IPS-18c (cell line): ENCODE measurements around the gene PRAMEF20.
"Not testable (repeated sequence)": the region's sequence is repeated elsewhere in the genome, so short reads cannot be mapped to it uniquely, and the experiment has no call there.

Experiments
- H3K4me3 ChIP-seq: 2 replicates; pipeline ENCODE4 v1.7.0; 2013; ENCODE audit warnings: low read depth, mild to moderate bottlenecking, low read length, moderate library complexity; ENCODE audit not compliant: insufficient read depth
- H3K9me3 ChIP-seq: one replicate; pipeline ENCODE4 v1.6.1; 2013; ENCODE audit warnings: mild to moderate bottlenecking, low read length, moderate library complexity; ENCODE audit not compliant: control insufficient read depth, insufficient read depth

Gene PRAMEF20

GRCh38 chr1:13410150-13410549 lies at the start of gene PRAMEF20:
Gene PRAMEF20 (plus strand): TSS chr1:13410450. CDS start chr1:13416355, 5,905 bp downstream.
- H3K4me3 ChIP-seq, H3K9me3 ChIP-seq: not testable (repeated sequence)

GRCh38 chr1:13362364-13362763 lies 47.9 kb upstream of the PRAMEF20 start:
- H3K9me3 ChIP-seq, H3K4me3 ChIP-seq: not testable (repeated sequence)

- H3K4me3 ChIP-seq, H3K9me3 ChIP-seq: not testable (repeated sequence)
Observed at GRCh38 chr1:13364928-13365327, 45.3 kb upstream of the PRAMEF20 start.

GRCh38 chr1:13366536-13366935 lies 43.7 kb upstream of the PRAMEF20 start:
- H3K9me3 ChIP-seq: not testable (repeated sequence)

GRCh38 chr1:13368544-13368943 lies 41.7 kb upstream of the PRAMEF20 start:
- not testable (repeated sequence) for H3K9me3 ChIP-seq, H3K4me3 ChIP-seq

More at GRCh38 chr1:13366536-13366935, 43.7 kb upstream of the PRAMEF20 start:
- H3K4me3 ChIP-seq: not testable (repeated sequence)

- H3K9me3 ChIP-seq, H3K4me3 ChIP-seq: not testable (repeated sequence)
Observed at GRCh38 chr1:13378983-13379382, 31.3 kb upstream of the PRAMEF20 start.

- H3K9me3 ChIP-seq: not testable (repeated sequence)
Observed at GRCh38 chr1:13380380-13380779, 29.9 kb upstream of the PRAMEF20 start.

GRCh38 chr1:13389332-13389731 lies 20.9 kb upstream of the PRAMEF20 start, which contains the start of gene PRAMEF17:
Gene PRAMEF17 (plus strand): TSS chr1:13389632. CDS start chr1:13389658, 26 bp downstream.
- H3K9me3 ChIP-seq, H3K4me3 ChIP-seq: not testable (repeated sequence)

More at GRCh38 chr1:13380380-13380779, 29.9 kb upstream of the PRAMEF20 start:
- not testable (repeated sequence) for H3K4me3 ChIP-seq

- not testable (repeated sequence) for H3K4me3 ChIP-seq, H3K9me3 ChIP-seq
Observed at GRCh38 chr1:13393004-13393403, 17.2 kb upstream of the PRAMEF20 start.

GRCh38 chr1:13394761-13395160 lies 15.5 kb upstream of the PRAMEF20 start:
- H3K9me3 ChIP-seq, H3K4me3 ChIP-seq: not testable (repeated sequence)

GRCh38 chr1:13395311-13395710 lies 14.9 kb upstream of the PRAMEF20 start:
- not testable (repeated sequence) for H3K9me3 ChIP-seq, H3K4me3 ChIP-seq

- Histone ChIP-seq H3K4me3 (no peak overlapping the region), H3K9me3 (peaks cover 3% of the 10 kb centered on the region)
Observed at GRCh38 chr1:13407811-13408210, 2.4 kb upstream of the PRAMEF20 start.

GRCh38 chr1:13430495-13430894 lies 20.2 kb downstream of the PRAMEF20 start:
- no peak overlapping the region for H3K4me3 ChIP-seq
- peaks cover 8% of the 10 kb centered on the region for H3K9me3 ChIP-seq

- H3K4me3 ChIP-seq: no peak overlapping the region
Observed at GRCh38 chr1:13432251-13432650, 22.0 kb downstream of the PRAMEF20 start.

GRCh38 chr1:13433694-13434358 lies 23.6 kb downstream of the PRAMEF20 start:
- not testable (repeated sequence) for H3K4me3 ChIP-seq, H3K9me3 ChIP-seq

More at GRCh38 chr1:13432251-13432650, 22.0 kb downstream of the PRAMEF20 start:
- peaks cover 8% of the 10 kb centered on the region for H3K9me3 ChIP-seq

GRCh38 chr1:13435458-13435857 lies 25.2 kb downstream of the PRAMEF20 start:
- peaks cover 6% of the 10 kb centered on the region for H3K9me3 ChIP-seq
- no peak overlapping the region for H3K4me3 ChIP-seq

- H3K9me3 ChIP-seq, H3K4me3 ChIP-seq: not testable (repeated sequence)
Observed at GRCh38 chr1:13439104-13439783, 29.0 kb downstream of the PRAMEF20 start.

- Histone ChIP-seq H3K9me3 (peaks cover 4% of the 10 kb centered on the region), H3K4me3 (no peak overlapping the region)
Observed at GRCh38 chr1:13443335-13443979, 33.2 kb downstream of the PRAMEF20 start.
